Mesendoderm (in vitro differentiated cells): Measurements from ENCODE around the gene POP4.
A peak's percentile ranks its signal among the peaks of the same experiment; 100 is the strongest.

ENCODE experiments used
- DNase-seq: peaks from one replicate; pipeline ENCODE4 v3.0.0; 2013
- H2AK5ac ChIP-seq: 2 replicates; pipeline ENCODE4 v1.6.1; 2013; ENCODE audit warnings: low read length, inconsistent platforms
- H2BK120ac ChIP-seq: 2 replicates; pipeline ENCODE4 v1.6.1; 2013; ENCODE audit warnings: low read depth, mild to moderate bottlenecking, low read length, moderate library complexity, mixed read lengths
- H2BK15ac ChIP-seq: replicated peaks from 2 replicates; pipeline ENCODE4 v1.6.1; 2013; ENCODE audit warnings: low read depth, mild to moderate bottlenecking, moderate library complexity
- H2BK5ac ChIP-seq: 2 replicates; pipeline ENCODE4 v1.6.1; 2013; ENCODE audit warnings: low read length, inconsistent platforms
- H3K18ac ChIP-seq: 2 replicates; pipeline ENCODE4 v1.6.1; 2013; ENCODE audit warnings: mild to moderate bottlenecking, low read length, mixed read lengths
- H3K23ac ChIP-seq: one replicate; pipeline ENCODE4 v1.6.1; 2013; ENCODE audit warnings: low read length
- H3K27ac ChIP-seq: 2 replicates; pipeline ENCODE4 v1.5.1; 2013; ENCODE audit warnings: low read depth, mild to moderate bottlenecking, inconsistent platforms, low read length, moderate library complexity
- H3K27me3 ChIP-seq: 2 replicates; pipeline ENCODE4 v1.6.1; 2013; ENCODE audit warnings: low read length, control low read depth, mild to moderate bottlenecking, inconsistent platforms; ENCODE audit not compliant: insufficient read depth, poor library complexity
- H3K36me3 ChIP-seq: 2 replicates; pipeline ENCODE4 v1.6.1; 2013; ENCODE audit warnings: low read length, inconsistent platforms; ENCODE audit not compliant: control insufficient read depth, insufficient read depth
- H3K4ac ChIP-seq: one replicate; pipeline ENCODE4 v1.6.1; 2013; ENCODE audit warnings: low read depth, mild to moderate bottlenecking, low read length, moderate library complexity
- H3K4me1 ChIP-seq: 2 replicates; pipeline ENCODE4 v1.6.1; 2013; ENCODE audit warnings: low read depth, low read length, inconsistent platforms; ENCODE audit not compliant: control insufficient read depth
- H3K4me2 ChIP-seq: 2 replicates; pipeline ENCODE4 v1.6.1; 2013; ENCODE audit warnings: low read length
- H3K4me3 ChIP-seq: 2 replicates; pipeline ENCODE4 v1.5.1; 2013; ENCODE audit warnings: mild to moderate bottlenecking, low read length
- H3K56ac ChIP-seq: one replicate; pipeline ENCODE4 v1.6.1; 2013; ENCODE audit warnings: low read length
- H3K79me1 ChIP-seq: 2 replicates; pipeline ENCODE4 v1.6.1; 2013; ENCODE audit warnings: low read length, inconsistent platforms
- H3K79me2 ChIP-seq: 2 replicates; pipeline ENCODE4 v1.6.1; 2013; ENCODE audit warnings: mild to moderate bottlenecking, low read length; ENCODE audit not compliant: control insufficient read depth, insufficient read depth
- H3K9ac ChIP-seq: 2 replicates; pipeline ENCODE4 v1.6.1; 2013; ENCODE audit warnings: low read length, inconsistent platforms
- H4K5ac ChIP-seq: one replicate; pipeline ENCODE4 v1.6.1; 2013; ENCODE audit warnings: low read length
- H4K8ac ChIP-seq: one replicate; pipeline ENCODE4 v1.6.1; 2013; ENCODE audit warnings: low read depth, mild to moderate bottlenecking, control low read depth, low read length, moderate library complexity
- WGBS: extraction: QIAGEN DNeasy Blood & Tissue Kit; methylation state at CpG from one replicate; pipeline ENCODE4 v1.1.7; 2013; ENCODE audit warnings: low lambda C conversion rate, missing lambda C conversion rate; ENCODE audit not compliant: insufficient coverage; ENCODE audit errors: extremely low coverage; 5-methylcytosine and 5-hydroxymethylcytosine counted together

The POP4 gene

GRCh38 chr19:29610213-29610573 is 4.1 kb downstream of the POP4 start:
- no peak overlapping the region for H3K23ac ChIP-seq
- no peak overlapping the region for H4K5ac ChIP-seq
- H3K4ac ChIP-seq: no peak overlapping the region
- H4K8ac ChIP-seq: no peak overlapping the region
- whole genome bisulfite sequencing: no CpG with 5 or more reads among the region's 22 CpGs
- H3K18ac ChIP-seq: no peak overlapping the region
- no peak overlapping the region for H3K56ac ChIP-seq
- H3K4me3 ChIP-seq: no peak overlapping the region
- H3K4me2 ChIP-seq: no peak overlapping the region
- no peak overlapping the region for H2AK5ac ChIP-seq
- H2BK5ac ChIP-seq: no peak overlapping the region
- no peak overlapping the region for H2BK15ac ChIP-seq
- H3K9ac ChIP-seq: no peak overlapping the region
- no peak for DNase-seq
- no peaks in the 10 kb centered on the region for H3K27me3 ChIP-seq
- no peak overlapping the region for H3K27ac ChIP-seq
- H3K4me1 ChIP-seq: no peaks in the 10 kb centered on the region
- peaks cover 6% of the 10 kb centered on the region for H3K79me1 ChIP-seq
- H2BK120ac ChIP-seq: no peak overlapping the region
- peaks cover 3% of the 10 kb centered on the region for H3K79me2 ChIP-seq
- H3K36me3 ChIP-seq: no peaks in the 10 kb centered on the region

GRCh38 chr19:29610574-29611271 is 4.6 kb downstream of the POP4 start:
- H3K4me3 ChIP-seq: no peak overlapping the region
- H4K5ac ChIP-seq: no peak overlapping the region
- H3K27ac ChIP-seq: no peak overlapping the region
- no peak overlapping the region for H3K23ac ChIP-seq
- H2BK120ac ChIP-seq: no peak overlapping the region
- H3K56ac ChIP-seq: no peak overlapping the region
- H3K4ac ChIP-seq: no peak overlapping the region
- no peaks in the 10 kb centered on the region for H3K27me3 ChIP-seq
- H3K9ac ChIP-seq: no peak overlapping the region
- peaks cover 3% of the 10 kb centered on the region for H3K79me2 ChIP-seq
- H3K4me2 ChIP-seq: no peak overlapping the region
- no peak overlapping the region for H4K8ac ChIP-seq
- no peak overlapping the region for H3K18ac ChIP-seq
- H2AK5ac ChIP-seq: no peak overlapping the region
- H3K4me1 ChIP-seq: no peaks in the 10 kb centered on the region
- no CpG with 5 or more reads among the region's 19 CpGs for WGBS
- peaks cover 6% of the 10 kb centered on the region for H3K79me1 ChIP-seq
- peak; percentile 93 for DNase-seq
- no peaks in the 10 kb centered on the region for H3K36me3 ChIP-seq
- no peak overlapping the region for H2BK5ac ChIP-seq
- no peak overlapping the region for H2BK15ac ChIP-seq

- no peak overlapping the region for H2BK15ac ChIP-seq
- H3K36me3 ChIP-seq: peaks cover 2% of the 10 kb centered on the region
- H3K4ac ChIP-seq: no peak overlapping the region
- H3K23ac ChIP-seq: no peak overlapping the region
- H3K18ac ChIP-seq: no peak overlapping the region
- H2AK5ac ChIP-seq: no peak overlapping the region
- DNase-seq: no peak
- H2BK5ac ChIP-seq: no peak overlapping the region
- H3K79me2 ChIP-seq: no peaks in the 10 kb centered on the region
- H3K4me1 ChIP-seq: no peaks in the 10 kb centered on the region
- H3K56ac ChIP-seq: no peak overlapping the region
- no CpG with 5 or more reads among the region's 9 CpGs for WGBS
- no peak overlapping the region for H3K9ac ChIP-seq
- no peaks in the 10 kb centered on the region for H3K79me1 ChIP-seq
- no peaks in the 10 kb centered on the region for H3K27me3 ChIP-seq
- H3K4me3 ChIP-seq: no peak overlapping the region
- no peak overlapping the region for H3K4me2 ChIP-seq
- H3K27ac ChIP-seq: no peak overlapping the region
- H4K5ac ChIP-seq: no peak overlapping the region
- no peak overlapping the region for H2BK120ac ChIP-seq
- no peak overlapping the region for H4K8ac ChIP-seq
Observed at GRCh38 chr19:29612121-29612520, 6.0 kb downstream of the POP4 start.

GRCh38 chr19:29612801-29613595 is 6.9 kb downstream of the POP4 start:
- H3K36me3 ChIP-seq: peaks cover 2% of the 10 kb centered on the region
- WGBS: no CpG with 5 or more reads among the region's 21 CpGs
- no peak overlapping the region for H3K9ac ChIP-seq

GRCh38 chr19:29614046-29614445 is 8.0 kb downstream of the POP4 start:
- Histone ChIP-seq H2BK120ac (no peak overlapping the region), H4K5ac (no peak overlapping the region), H3K4me1 (no peaks in the 10 kb centered on the region), H3K27me3 (no peaks in the 10 kb centered on the region), H3K9ac (no peak overlapping the region), H2BK5ac (no peak overlapping the region), H2AK5ac (no peak overlapping the region), H3K23ac (no peak overlapping the region), H2BK15ac (no peak overlapping the region), H3K4me2 (no peak overlapping the region), H3K79me2 (no peaks in the 10 kb centered on the region), H3K4ac (no peak overlapping the region), H3K4me3 (no peak overlapping the region), H3K18ac (no peak overlapping the region), H3K79me1 (no peaks in the 10 kb centered on the region), H3K27ac (no peak overlapping the region), H4K8ac (no peak overlapping the region), H3K56ac (no peak overlapping the region), H3K36me3 (peaks cover 2% of the 10 kb centered on the region)
- no peak for DNase-seq
- no CpG with 5 or more reads among the region's 7 CpGs for WGBS

More at GRCh38 chr19:29612801-29613595, 6.9 kb downstream of the POP4 start:
- H3K79me1 ChIP-seq: no peaks in the 10 kb centered on the region
- H3K56ac ChIP-seq: no peak overlapping the region
- no peak overlapping the region for H2BK120ac ChIP-seq
- H3K4me1 ChIP-seq: no peaks in the 10 kb centered on the region
- no peak overlapping the region for H3K4me3 ChIP-seq
- H2BK15ac ChIP-seq: no peak overlapping the region
- no peak overlapping the region for H2AK5ac ChIP-seq
- H3K23ac ChIP-seq: no peak overlapping the region
- H3K18ac ChIP-seq: no peak overlapping the region
- no peak overlapping the region for H2BK5ac ChIP-seq
- no peaks in the 10 kb centered on the region for H3K27me3 ChIP-seq
- no peaks in the 10 kb centered on the region for H3K79me2 ChIP-seq
- H3K4ac ChIP-seq: no peak overlapping the region
- no peak overlapping the region for H3K4me2 ChIP-seq
- no peak for DNase-seq
- no peak overlapping the region for H4K5ac ChIP-seq
- no peak overlapping the region for H4K8ac ChIP-seq
- no peak overlapping the region for H3K27ac ChIP-seq
